Lung (tissue), 12 donors: ENCODE measurements around the gene GABRG3. TPM values are rescaled to one million over a fixed set of nuclear protein-coding genes. Genes with fewer than 3 reads are reported as not detected.

Experiments
- ATAC-seq: fragments of 200-7000 bp; cut with Tn5 transposase; one replicate; pipeline ENCODE4 v1.9.1; 2020; ENCODE audit warnings: moderate number of reproducible peaks; ENCODE audit not compliant: insufficient read depth, low FRiP score
- DNase-seq, 3 donors: peaks; one replicate each; pipeline ENCODE4 v3.0.0-alpha.2; 2013 to 2017
- H3K27ac ChIP-seq, 2 donors: one replicate each; pipeline ENCODE4 v1.5.1; 2013; ENCODE audit warnings: mild to moderate bottlenecking in 2 of 2, moderate library complexity in 2 of 2, control low read depth in 1 of 2, inconsistent platforms in 1 of 2, low read depth in 1 of 2, low read length in 1 of 2
- H3K27me3 ChIP-seq, 3 donors: one replicate each; pipeline ENCODE4 v1.5.1; 2013; ENCODE audit warnings: low read length in 2 of 3; ENCODE audit not compliant: control insufficient read depth in 3 of 3, insufficient read depth in 3 of 3
- H3K36me3 ChIP-seq, 4 donors: one replicate each; pipeline ENCODE4 v1.5.1; 2013; ENCODE audit warnings: low read length in 4 of 4, mild to moderate bottlenecking in 1 of 4, moderate library complexity in 1 of 4; ENCODE audit not compliant: control insufficient read depth in 4 of 4, insufficient read depth in 4 of 4
- H3K4me1 ChIP-seq, 5 donors: one replicate each; pipeline ENCODE4 v1.5.1; 2013; ENCODE audit warnings: low read length in 5 of 5, mild to moderate bottlenecking in 2 of 5, moderate library complexity in 1 of 5; ENCODE audit not compliant: control insufficient read depth in 5 of 5, insufficient read depth in 5 of 5
- H3K4me3 ChIP-seq: one replicate; pipeline ENCODE4 v1.5.1; 2013; ENCODE audit warnings: mild to moderate bottlenecking, control low read depth, moderate library complexity
- H3K9ac ChIP-seq, 2 donors: one replicate each; pipeline ENCODE4 v1.5.1; 2013; ENCODE audit warnings: low read length in 2 of 2, control low read depth in 1 of 2; ENCODE audit not compliant: insufficient read depth in 1 of 2
- H3K9me3 ChIP-seq, 4 donors: one replicate each; pipeline ENCODE4 v1.5.1; 2013; ENCODE audit warnings: low read length in 3 of 4, mild to moderate bottlenecking in 1 of 4, moderate library complexity in 1 of 4; ENCODE audit not compliant: control insufficient read depth in 4 of 4, insufficient read depth in 3 of 4
- WGBS, 2 donors: extraction: QIAGEN DNeasy Blood & Tissue Kit; methylation state at CpG; one replicate each; pipeline ENCODE4 v1.1.7; 2013; 5-methylcytosine and 5-hydroxymethylcytosine counted together
- polyA plus RNA-seq, 2 donors: library from polyadenylated mRNA; stranded (reverse); fragments of 200-250 nt; gene quantifications; one replicate each; pipeline ENCODE4 v1.2.1, GENCODE V29; 2013
- total RNA-seq, 2 donors: library from RNA; depleted of rRNA in 1 of 2; stranded (reverse); fragments of >200 nt in 1 of 2; gene quantifications; one replicate each; pipeline ENCODE4 v1.2.1, GENCODE V29; 2014 to 2021
- TF ChIP-seq, protein P1 (sequence below): IDR thresholded peaks from 2 replicates; pipeline ENCODE4 v1.5.1; 2012; ENCODE audit warnings: mild to moderate bottlenecking; ENCODE audit errors: control extremely low read depth, extremely low read depth
- donor health status: control.
- donor health status: control.
- donor health status: Bipolar disorder and iron deficiency.
- donor health status: healthy.
- donor health status: DM: yes; HTN: yes; CAD: no.

GABRG3 gene
- total and polyA plus RNA-seq, 4 donors = 16.9 TPM; not detected in 3

DNA sequence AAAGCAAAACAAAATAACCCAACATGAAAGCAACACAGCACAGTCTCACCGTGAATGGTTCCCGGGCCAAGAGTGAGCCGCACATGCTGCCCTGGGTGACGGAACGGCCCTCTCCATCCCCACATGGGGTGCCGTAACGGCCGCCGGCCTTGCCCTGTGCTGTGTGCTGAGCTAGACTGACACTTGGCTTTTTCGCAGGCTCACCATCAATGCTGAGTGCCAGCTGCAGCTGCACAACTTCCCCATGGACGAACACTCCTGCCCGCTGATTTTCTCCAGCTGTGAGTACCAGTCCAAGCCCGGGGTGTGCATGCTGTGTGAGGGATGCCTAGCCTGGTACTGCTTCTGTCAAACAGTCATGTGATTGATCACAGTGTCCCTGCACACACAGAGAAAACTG lies 357.6 kb downstream of the GABRG3 start:
- Histone ChIP-seq H3K27me3 (no peaks in the 10 kb centered on the region), H3K4me3 (no peak overlapping the region), H3K4me1 (peaks cover 0 to 22% (median 0%) of the 10 kb centered on the region in 5 donors), H3K36me3 (no peaks in the 10 kb centered on the region), H3K27ac (no peak overlapping the region), H3K9me3 (peaks cover 0 to 2% (median 0%) of the 10 kb centered on the region in 4 donors), H3K9ac (no peak overlapping the region)
- no peak for ATAC-seq
- TF ChIP-seq, protein P1, sequence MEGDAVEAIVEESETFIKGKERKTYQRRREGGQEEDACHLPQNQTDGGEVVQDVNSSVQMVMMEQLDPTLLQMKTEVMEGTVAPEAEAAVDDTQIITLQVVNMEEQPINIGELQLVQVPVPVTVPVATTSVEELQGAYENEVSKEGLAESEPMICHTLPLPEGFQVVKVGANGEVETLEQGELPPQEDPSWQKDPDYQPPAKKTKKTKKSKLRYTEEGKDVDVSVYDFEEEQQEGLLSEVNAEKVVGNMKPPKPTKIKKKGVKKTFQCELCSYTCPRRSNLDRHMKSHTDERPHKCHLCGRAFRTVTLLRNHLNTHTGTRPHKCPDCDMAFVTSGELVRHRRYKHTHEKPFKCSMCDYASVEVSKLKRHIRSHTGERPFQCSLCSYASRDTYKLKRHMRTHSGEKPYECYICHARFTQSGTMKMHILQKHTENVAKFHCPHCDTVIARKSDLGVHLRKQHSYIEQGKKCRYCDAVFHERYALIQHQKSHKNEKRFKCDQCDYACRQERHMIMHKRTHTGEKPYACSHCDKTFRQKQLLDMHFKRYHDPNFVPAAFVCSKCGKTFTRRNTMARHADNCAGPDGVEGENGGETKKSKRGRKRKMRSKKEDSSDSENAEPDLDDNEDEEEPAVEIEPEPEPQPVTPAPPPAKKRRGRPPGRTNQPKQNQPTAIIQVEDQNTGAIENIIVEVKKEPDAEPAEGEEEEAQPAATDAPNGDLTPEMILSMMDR = no peak
- peak in 1 of 3 donors; percentile 55 for DNase-seq
- 55 to 70% methylated on average over 13 of the region's 13 CpGs for WGBS, 2 donors

DNA sequence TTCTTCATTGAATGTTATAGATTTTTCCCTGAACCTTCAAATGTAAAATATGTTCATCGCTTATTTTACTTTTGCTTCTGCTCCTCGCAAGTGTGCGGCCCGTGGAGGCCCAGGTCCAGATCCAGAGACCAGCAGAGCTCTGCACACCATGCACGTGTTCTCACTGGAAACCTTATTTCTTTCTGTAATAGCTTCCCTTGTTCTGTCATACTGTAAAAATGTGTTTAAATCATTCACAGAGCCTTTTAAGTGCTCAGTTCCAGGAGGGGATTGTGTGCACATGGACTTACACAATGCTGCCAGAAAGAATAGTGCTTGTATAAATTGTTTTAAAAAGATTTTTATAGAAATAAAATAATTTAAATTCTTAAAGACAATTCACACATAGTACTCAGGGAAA lies 359.3 kb downstream of the GABRG3 start:
- WGBS, 2 donors = 91% methylated on average over 5 of the region's 5 CpGs
- H3K27me3 ChIP-seq = no peaks in the 10 kb centered on the region
- no peaks in the 10 kb centered on the region for H3K9me3 ChIP-seq
- H3K4me3 ChIP-seq = no peak overlapping the region
- no peak overlapping the region for H3K9ac ChIP-seq
- peaks cover 0 to 19% (median 0%) of the 10 kb centered on the region in 5 donors for H3K4me1 ChIP-seq
- no peaks in the 10 kb centered on the region for H3K36me3 ChIP-seq
- no peak overlapping the region for H3K27ac ChIP-seq
- ATAC-seq (no peak), DNase-seq (no peak)
- TF ChIP-seq, protein P1 = no peak

DNA sequence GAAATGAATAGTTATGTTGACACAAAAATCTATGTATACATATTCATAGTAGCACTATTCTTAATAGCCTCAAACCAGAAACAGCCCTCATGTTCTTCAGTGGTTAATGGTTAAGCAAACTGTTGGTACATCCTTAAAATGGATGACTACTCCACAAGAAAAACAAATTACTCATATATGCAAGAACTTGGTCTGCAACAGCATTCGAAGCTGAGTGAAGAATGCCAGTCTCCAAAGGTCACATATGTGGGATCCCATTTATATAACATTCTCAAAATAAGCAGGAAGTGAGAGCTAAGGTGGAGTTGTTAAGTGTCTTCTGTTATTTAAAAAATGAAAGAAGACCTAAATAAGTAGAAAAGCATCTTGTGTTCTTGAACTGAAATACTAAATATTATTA lies 365.7 kb downstream of the GABRG3 start:
- TF ChIP-seq, protein P1 = no peak
- no peak for ATAC-seq

DNA sequence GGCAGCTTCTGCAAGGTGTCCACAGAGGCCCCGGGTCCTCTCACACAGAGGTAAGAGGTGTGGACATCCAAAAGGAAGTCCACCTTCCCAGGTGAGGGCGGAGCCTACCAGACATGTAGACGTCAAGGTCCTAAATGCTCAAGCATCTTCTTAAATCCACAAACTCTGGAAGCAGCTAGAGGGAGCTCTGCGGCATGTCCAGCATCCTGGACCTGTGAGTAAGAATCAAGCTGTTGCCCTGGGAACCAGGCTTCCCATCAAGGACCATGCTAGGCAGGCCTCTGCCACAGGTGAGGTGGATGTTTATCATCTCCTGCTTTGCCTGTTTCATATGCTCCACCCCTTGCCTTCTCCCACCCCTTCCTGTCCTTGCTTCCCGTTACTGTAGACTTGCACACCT lies 368.2 kb downstream of the GABRG3 start:
- DNase-seq = no peak
- TF ChIP-seq, protein P1 = no peak
- WGBS, 2 donors = 82% methylated on average over 5 of the region's 5 CpGs
- H3K4me1 ChIP-seq = peaks cover 0 to 8% (median 3%) of the 10 kb centered on the region in 5 donors
- H3K27ac ChIP-seq = no peak overlapping the region
- no peaks in the 10 kb centered on the region for H3K27me3 ChIP-seq
- ATAC-seq = no peak
- no peaks in the 10 kb centered on the region for H3K36me3 ChIP-seq
- H3K9ac ChIP-seq = no peak overlapping the region
- peaks cover 0 to 2% (median under 1%) of the 10 kb centered on the region in 4 donors for H3K9me3 ChIP-seq
- no peak overlapping the region for H3K4me3 ChIP-seq

More for the DNA sequence above, 365.7 kb downstream of the GABRG3 start:
- Histone ChIP-seq H3K4me1 (peaks cover 0 to 4% (median 3%) of the 10 kb centered on the region in 5 donors), H3K27ac (no peak overlapping the region), H3K4me3 (no peak overlapping the region), H3K9ac (no peak overlapping the region), H3K9me3 (peaks cover 0 to 2% (median 0%) of the 10 kb centered on the region in 4 donors), H3K27me3 (no peaks in the 10 kb centered on the region), H3K36me3 (no peaks in the 10 kb centered on the region)
- 53 to 82% methylated on average over 1 of the region's 1 CpG for WGBS, 2 donors
- no peak for DNase-seq
